ENCODE measurements around the gene RNF217.
"Not testable (repeated sequence)": the region's sequence is repeated elsewhere in the genome, so short reads cannot be mapped to it uniquely, and the experiment has no call there.

Gene RNF217, protein sequence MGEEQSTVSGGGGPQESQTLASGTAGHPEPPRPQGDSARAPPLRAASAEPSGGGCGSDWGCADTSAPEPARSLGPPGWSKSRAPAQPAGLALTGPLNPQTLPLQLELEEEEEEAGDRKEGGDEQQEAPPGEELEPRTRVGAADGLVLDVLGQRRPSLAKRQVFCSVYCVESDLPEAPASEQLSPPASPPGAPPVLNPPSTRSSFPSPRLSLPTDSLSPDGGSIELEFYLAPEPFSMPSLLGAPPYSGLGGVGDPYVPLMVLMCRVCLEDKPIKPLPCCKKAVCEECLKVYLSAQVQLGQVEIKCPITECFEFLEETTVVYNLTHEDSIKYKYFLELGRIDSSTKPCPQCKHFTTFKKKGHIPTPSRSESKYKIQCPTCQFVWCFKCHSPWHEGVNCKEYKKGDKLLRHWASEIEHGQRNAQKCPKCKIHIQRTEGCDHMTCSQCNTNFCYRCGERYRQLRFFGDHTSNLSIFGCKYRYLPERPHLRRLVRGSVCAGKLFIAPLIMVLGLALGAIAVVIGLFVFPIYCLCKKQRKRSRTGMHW

DNA sequence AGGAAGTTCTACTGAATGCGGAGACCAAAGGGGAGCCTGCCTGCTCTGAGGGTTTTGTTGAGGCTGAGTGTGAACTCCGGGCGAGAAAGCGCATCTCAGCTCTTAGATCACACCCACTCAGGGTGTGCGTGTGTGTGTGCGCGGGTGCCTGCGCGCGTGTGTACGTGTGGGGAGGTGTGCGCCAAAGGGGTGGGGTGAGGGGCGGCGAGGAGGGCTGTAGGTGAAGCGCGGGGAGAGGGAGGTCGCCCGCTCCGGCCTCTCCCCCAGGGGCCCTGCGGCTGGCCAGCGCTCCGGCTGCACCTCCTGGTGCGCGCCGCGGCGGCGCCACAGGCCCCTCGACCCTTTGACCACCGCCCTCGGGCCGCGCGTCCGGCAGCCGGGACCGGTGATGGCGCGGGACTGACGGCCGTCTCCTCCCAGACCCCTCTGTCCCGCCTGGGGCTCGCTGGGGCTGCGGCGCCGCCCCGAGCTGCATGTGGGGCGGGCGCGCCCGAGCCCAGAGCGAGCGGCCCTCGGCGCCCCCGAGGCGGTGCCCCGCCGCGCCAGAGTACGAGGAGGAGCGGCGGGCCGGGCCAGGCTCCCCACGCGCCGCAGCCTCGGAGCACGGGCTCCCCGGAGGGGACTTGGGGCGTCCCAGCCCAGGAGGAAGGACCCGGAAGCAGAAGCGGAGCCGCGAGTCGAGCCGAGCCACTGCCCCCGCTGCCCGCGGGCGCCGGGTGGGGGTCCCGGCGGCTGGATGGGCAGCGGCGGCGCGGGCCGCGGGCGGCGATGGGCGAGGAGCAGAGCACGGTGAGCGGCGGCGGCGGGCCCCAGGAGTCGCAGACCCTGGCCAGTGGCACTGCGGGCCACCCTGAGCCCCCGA, at the start of gene RNF217:
Gene RNF217, plus strand, starts transcription at position 661 of the 862 bp plus-strand sequence. Its CDS starts 108 bp downstream, at position 769.
- Histone ChIP-seq H3K4me2 (peak within 1 kb of the TSS in 6 of 11 experiments; percentile 32 to 84 (median 66); a peak in 12 of 22 replicates), H3K27ac (peak within 1 kb of the TSS in 5 of 11 experiments; percentile 32 to 74 (median 67); a peak in 9 of 22 replicates), H3K27me3 (no peaks in the 10 kb centered on the region), H3K9me3 (replicated peaks in 1 of 11) (peaks cover 0 to 20% (median 17%) of the 10 kb centered on the region in 11 experiments; a peak in 18 of 22 replicates), H3K9ac (peak within 1 kb of the TSS in 3 of 11 experiments; percentile 2 to 43 (median 10); a peak in 3 of 22 replicates), H3K4me1 (peaks cover 0 to 70% (median 20%) of the 10 kb centered on the region in 10 experiments; a peak in 13 of 20 replicates), H3K4me3 (no peak within 1 kb of the TSS; a peak in 1 of 20 replicates), H3K36me3 (no peaks in the 10 kb centered on the region), H4K20me1 (no peaks in the 10 kb centered on the region)
- TF ChIP-seq Cebpa-rat (IDR thresholded peaks at IDR 0.05) = no peak

DNA sequence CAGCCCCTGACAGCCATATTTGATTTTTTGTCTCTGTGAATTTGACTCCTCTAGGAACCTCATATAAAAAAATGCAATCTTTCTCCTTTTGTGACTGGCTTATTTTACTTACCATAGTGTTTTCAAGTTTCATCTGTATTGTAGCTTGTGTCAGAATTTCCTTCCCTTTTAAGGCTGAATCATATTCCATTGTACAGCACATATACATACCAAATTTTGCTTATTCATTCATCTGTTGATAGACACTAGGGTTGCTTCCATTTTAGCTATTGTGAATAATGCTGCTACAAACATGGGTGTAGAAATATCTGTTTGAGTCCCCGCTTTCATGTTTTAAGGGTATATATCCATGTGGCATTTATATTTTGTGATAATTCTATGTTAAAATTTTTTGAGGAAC, 49.2 kb upstream of the RNF217 start:
- H3K27me3 ChIP-seq = no peaks in the 10 kb centered on the region
- H3K9me3 ChIP-seq (replicated peaks in 1 of 11) = peaks cover 0 to 4% (median 0%) of the 10 kb centered on the region in 11 experiments; a peak in 1 of 22 replicates
- no peak overlapping the region for H3K27ac ChIP-seq
- 0 out of 22 replicates have a peak overlapping the region, but pooled peaks of 1 of the 11 experiments have one; percentile 10 for H3K4me2 ChIP-seq
- no peaks in the 10 kb centered on the region for H4K20me1 ChIP-seq
- no peak overlapping the region for H3K4me3 ChIP-seq
- TF ChIP-seq Cebpa-rat (IDR thresholded peaks at IDR 0.05) = no peak
- H3K4me1 ChIP-seq = peaks cover 0 to 11% (median 0%) of the 10 kb centered on the region in 10 experiments; a peak in 2 of 20 replicates
- H3K36me3 ChIP-seq = no peaks in the 10 kb centered on the region
- no peak overlapping the region for H3K9ac ChIP-seq

DNA sequence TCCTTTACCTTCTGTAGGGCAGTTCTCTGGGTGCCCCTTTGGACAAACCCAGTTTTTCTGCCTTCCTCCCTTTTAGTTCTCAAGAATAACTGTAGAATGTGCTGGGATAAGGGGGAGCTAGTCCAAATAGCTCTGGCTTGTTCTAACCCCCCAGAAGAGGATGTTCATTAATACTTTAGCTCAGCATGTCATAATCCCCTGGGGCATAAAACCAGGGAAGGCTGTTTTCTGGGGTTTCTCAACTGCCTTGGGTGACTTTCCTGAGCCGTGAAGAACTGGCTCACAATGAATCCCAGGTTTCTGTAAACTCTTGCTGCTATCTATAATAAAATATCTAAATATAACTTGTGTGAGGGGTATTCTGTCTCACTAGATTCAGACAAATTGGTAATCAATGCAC, 44.5 kb upstream of the RNF217 start:
- no peaks in the 10 kb centered on the region for H3K36me3 ChIP-seq
- no peak for TF ChIP-seq Cebpa-rat (IDR thresholded peaks at IDR 0.05)
- no peak overlapping the region for H3K9ac ChIP-seq
- H3K4me1 ChIP-seq = peaks cover 0 to 7% (median 0%) of the 10 kb centered on the region in 10 experiments; a peak in 2 of 20 replicates
- no peak overlapping the region for H3K27ac ChIP-seq
- peaks cover 25 to 36% (median 30%) of the 10 kb centered on the region in 11 experiments for H3K9me3 ChIP-seq (replicated peaks in 1 of 11)
- H3K4me2 ChIP-seq = no peak overlapping the region
- no peak overlapping the region for H3K4me3 ChIP-seq
- H3K27me3 ChIP-seq = no peaks in the 10 kb centered on the region
- H4K20me1 ChIP-seq = no peaks in the 10 kb centered on the region

DNA sequence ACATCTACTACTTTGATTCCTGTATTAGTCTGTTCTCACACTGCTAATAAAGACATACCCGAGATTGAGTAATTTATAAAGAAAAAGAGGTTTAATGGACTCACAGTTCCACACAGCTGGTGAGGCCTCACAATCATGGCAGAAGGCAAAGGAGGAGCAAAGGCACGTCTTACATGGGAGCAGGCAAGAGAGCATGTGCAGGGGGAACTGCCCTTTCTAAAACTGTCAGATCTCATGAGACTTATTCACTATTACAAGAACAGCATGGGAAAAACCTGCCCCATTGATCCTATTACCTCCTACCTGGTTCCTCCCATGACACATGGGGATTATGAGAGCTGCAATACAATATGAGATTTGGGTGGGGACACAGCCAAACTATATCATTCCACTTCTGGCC, 42.5 kb upstream of the RNF217 start:
- peaks cover 25 to 36% (median 30%) of the 10 kb centered on the region in 11 experiments for H3K9me3 ChIP-seq (replicated peaks in 1 of 11)
- H3K36me3 ChIP-seq, H3K4me2 ChIP-seq, H3K4me1 ChIP-seq, H3K4me3 ChIP-seq, H3K27ac ChIP-seq, H4K20me1 ChIP-seq, H3K9ac ChIP-seq, H3K27me3 ChIP-seq: not testable (repeated sequence)

DNA sequence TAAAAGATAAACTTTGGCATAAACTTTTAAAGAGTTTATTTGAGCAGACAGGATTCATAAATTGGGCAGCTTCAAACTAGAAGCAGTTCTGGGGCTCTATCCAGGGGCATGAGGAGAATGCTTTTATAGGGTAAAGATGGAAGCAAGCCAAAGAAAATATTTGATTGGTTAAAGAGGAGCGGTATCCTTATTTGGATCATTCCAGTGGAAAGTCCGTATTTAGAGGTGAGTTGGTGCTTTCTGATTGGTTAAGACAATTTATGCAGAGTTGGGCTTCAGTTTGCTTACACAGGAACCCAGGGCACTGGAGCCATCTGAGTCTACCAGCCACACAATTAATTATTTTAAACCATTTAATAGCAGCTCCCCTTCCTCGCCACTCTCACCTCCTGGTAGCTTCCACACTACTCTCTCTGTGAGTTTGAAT, 37.9 kb upstream of the RNF217 start:
- Histone ChIP-seq H3K4me3 (no peak overlapping the region), H3K9ac (no peak overlapping the region), H3K4me1 (no peaks in the 10 kb centered on the region), H4K20me1 (no peaks in the 10 kb centered on the region), H3K4me2 (no peak overlapping the region), H3K27me3 (no peaks in the 10 kb centered on the region), H3K9me3 (replicated peaks in 1 of 11) (peaks cover 25 to 31% (median 26%) of the 10 kb centered on the region in 11 experiments), H3K36me3 (no peaks in the 10 kb centered on the region), H3K27ac (no peak overlapping the region)
- TF ChIP-seq Cebpa-rat (IDR thresholded peaks at IDR 0.05) = no peak

DNA sequence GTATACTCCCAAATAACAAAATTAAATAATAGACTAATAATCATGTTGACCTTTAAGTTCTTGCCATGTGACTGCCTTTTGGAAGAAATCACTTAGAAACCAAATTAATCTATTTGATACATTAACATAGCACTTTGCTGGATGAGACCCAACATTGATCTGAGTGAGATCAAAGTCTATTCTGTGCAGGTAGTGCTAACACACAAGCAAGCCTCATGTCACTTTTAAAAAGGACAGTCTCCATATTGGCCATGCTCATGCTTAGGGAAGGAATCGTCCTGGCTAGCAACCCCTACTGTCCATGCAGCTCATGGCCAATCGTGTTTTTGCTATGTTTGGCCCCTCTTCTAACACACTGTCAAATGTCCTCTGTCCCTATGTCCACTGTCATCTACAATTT, 35.8 kb upstream of the RNF217 start:
- Histone ChIP-seq H3K4me1 (no peaks in the 10 kb centered on the region), H3K27ac (no peak overlapping the region), H3K9me3 (replicated peaks in 1 of 11) (peaks cover 4 to 10% (median 5%) of the 10 kb centered on the region in 11 experiments; a peak in 20 of 22 replicates)

DNA sequence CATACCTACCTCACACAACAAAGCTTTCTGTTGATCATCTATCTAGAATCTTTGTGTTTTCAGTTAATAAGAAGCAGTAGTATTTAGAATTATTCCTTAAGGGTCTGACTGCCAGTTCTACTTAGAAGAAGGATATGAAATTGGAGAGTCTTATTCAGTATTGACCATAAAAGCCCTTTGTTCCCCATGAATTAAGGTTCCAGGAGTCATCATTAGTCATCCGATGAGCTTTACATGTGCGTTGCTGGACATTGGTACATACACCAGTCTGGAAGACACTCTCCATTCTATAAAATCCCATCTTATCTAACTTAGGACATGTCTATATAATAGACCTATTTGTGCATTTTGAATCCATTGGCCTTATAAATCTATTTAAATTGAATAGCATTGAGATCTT, 34.4 kb upstream of the RNF217 start:
- Histone ChIP-seq H3K4me1 (no peaks in the 10 kb centered on the region), H3K9ac (no peak overlapping the region), H3K4me3 (no peak overlapping the region), H3K36me3 (no peaks in the 10 kb centered on the region), H3K4me2 (no peak overlapping the region), H3K27ac (no peak overlapping the region), H4K20me1 (no peaks in the 10 kb centered on the region), H3K27me3 (no peaks in the 10 kb centered on the region), H3K9me3 (replicated peaks in 1 of 11) (no peaks in the 10 kb centered on the region; a peak in 1 of 22 replicates)
- no peak for TF ChIP-seq Cebpa-rat (IDR thresholded peaks at IDR 0.05)

More for the DNA sequence above, 35.8 kb upstream of the RNF217 start:
- Histone ChIP-seq H3K27me3 (no peaks in the 10 kb centered on the region), H3K36me3 (no peaks in the 10 kb centered on the region), H3K4me2 (no peak overlapping the region), H3K4me3 (no peak overlapping the region), H4K20me1 (no peaks in the 10 kb centered on the region), H3K9ac (no peak overlapping the region)
- TF ChIP-seq Cebpa-rat (IDR thresholded peaks at IDR 0.05) = no peak

DNA sequence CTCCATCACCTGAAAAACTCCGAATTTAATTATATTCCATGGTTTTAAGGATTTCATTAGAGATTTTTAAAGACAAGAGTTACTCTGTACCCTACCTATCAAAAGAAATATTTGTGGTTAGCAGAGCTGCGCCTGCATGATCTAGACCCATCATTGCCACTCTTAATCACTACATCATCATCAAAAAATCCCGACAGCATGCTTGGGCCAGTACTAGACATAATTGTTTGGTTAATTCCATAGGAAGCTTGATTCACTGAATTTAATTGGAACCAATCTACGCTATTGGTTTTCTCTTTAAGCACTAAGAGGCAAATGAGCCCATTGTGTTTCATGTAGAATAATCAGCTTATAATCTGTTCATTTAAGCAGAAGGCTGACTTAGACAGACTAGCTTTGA, 33.4 kb upstream of the RNF217 start:
- no peaks in the 10 kb centered on the region for H3K9me3 ChIP-seq (replicated peaks in 1 of 11)
- H3K27ac ChIP-seq = no peak overlapping the region
- H3K36me3 ChIP-seq = no peaks in the 10 kb centered on the region
- no peaks in the 10 kb centered on the region for H3K27me3 ChIP-seq
- TF ChIP-seq Cebpa-rat (IDR thresholded peaks at IDR 0.05) = no peak
- no peak overlapping the region for H3K4me2 ChIP-seq
- H3K4me1 ChIP-seq = no peaks in the 10 kb centered on the region
- H3K4me3 ChIP-seq = no peak overlapping the region
- no peaks in the 10 kb centered on the region for H4K20me1 ChIP-seq
- H3K9ac ChIP-seq = no peak overlapping the region

DNA sequence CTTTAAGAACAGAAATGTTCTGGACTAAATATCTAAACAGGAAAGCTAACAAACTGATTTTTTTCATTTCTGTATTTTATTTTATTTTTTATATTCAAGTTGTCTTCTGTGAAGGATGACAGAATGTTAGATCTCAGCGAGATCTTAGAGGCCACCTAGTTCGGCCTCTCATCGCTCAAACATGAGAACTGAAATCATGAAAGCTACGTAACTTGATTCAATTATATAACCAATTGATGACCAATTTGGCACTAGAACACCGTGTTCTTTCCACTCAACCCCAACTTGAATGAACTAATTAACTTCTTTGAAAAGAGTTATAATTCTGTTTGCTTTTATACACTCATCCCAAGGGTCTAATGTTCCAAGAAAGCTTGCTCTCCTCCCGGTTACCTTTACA, 24.6 kb upstream of the RNF217 start:
- Histone ChIP-seq H3K27ac (no peak overlapping the region), H3K27me3 (no peaks in the 10 kb centered on the region), H3K36me3 (no peaks in the 10 kb centered on the region), H4K20me1 (no peaks in the 10 kb centered on the region), H3K4me2 (no peak overlapping the region), H3K9me3 (replicated peaks in 1 of 11) (peaks cover 0 to 8% (median 0%) of the 10 kb centered on the region in 11 experiments; a peak in 3 of 22 replicates), H3K4me3 (no peak overlapping the region), H3K4me1 (no peaks in the 10 kb centered on the region), H3K9ac (no peak overlapping the region)
- TF ChIP-seq Cebpa-rat (IDR thresholded peaks at IDR 0.05) = no peak
